WTC11 (cell line): ENCODE data around the gene KIAA0232. TPM values are rescaled to one million over a fixed set of nuclear protein-coding genes. Genes with fewer than 3 reads are reported as not detected.

Experiments used
- ATAC-seq: fragments of 200-7000 bp; cut with Tn5 transposase; 2 replicates; pipeline ENCODE4 v1.10.0; 2021; ENCODE audit warnings: mild to moderate bottlenecking, moderate library complexity
- CTCF ChIA-PET: fragments of 300-600 bp; sonication (Branson Sonifier 250); formaldehyde crosslinking; loops from one replicate; lab custom pipeline; 2021; ENCODE audit warnings: antibody characterized with exemption; lab: Charles Lee
- POLR2A ChIA-PET: fragments of 350-600 bp; sonication (Branson Sonifier 250); formaldehyde crosslinking; loops from one replicate; lab custom pipeline; 2021; ENCODE audit warnings: antibody characterized with exemption; lab: Charles Lee
- DNase-seq: peaks from one replicate; pipeline ENCODE4 v3.0.0; 2021; ENCODE audit warnings: low spot score
- H3K27ac Mint-ChIP-seq: 2 replicates; pipeline ENCODE4 v1.8.0; 2021; ENCODE audit warnings: mixed read lengths
- H3K27me3 Mint-ChIP-seq: 2 replicates; pipeline ENCODE4 v1.8.0; 2021; ENCODE audit warnings: low read depth, mild to moderate bottlenecking, moderate library complexity, mixed read lengths
- H3K36me3 Mint-ChIP-seq: 2 replicates; pipeline ENCODE4 v1.8.0; 2021; ENCODE audit warnings: mixed read lengths
- H3K4me1 Mint-ChIP-seq: 2 replicates; pipeline ENCODE4 v1.8.0; 2022; ENCODE audit warnings: mixed read lengths
- H3K4me3 Mint-ChIP-seq: 2 replicates; pipeline ENCODE4 v1.8.0; 2021; ENCODE audit warnings: mild to moderate bottlenecking, moderate library complexity, mixed read lengths
- H3K9me3 Mint-ChIP-seq: 2 replicates; pipeline ENCODE4 v1.8.0; 2021; ENCODE audit warnings: mixed read lengths
- ARID4B ChIP-seq: sonication (generic); formaldehyde crosslinking; IDR thresholded peaks from 2 replicates; pipeline ENCODE4 v1.8.0; 2023; ENCODE audit warnings: missing genetic modification reagents, mild to moderate bottlenecking, borderline replicate concordance
- ATF1 ChIP-seq: sonication (generic); formaldehyde crosslinking; IDR thresholded peaks from 2 replicates; pipeline ENCODE4 v1.8.1; 2023; ENCODE audit warnings: mild to moderate bottlenecking, moderate library complexity, missing genetic modification reagents
- ATF3 ChIP-seq: sonication (generic); formaldehyde crosslinking; conservative IDR thresholded peaks from 2 replicates; pipeline ENCODE4 v1.8.1; 2022; ENCODE audit warnings: mild to moderate bottlenecking, missing genetic modification reagents
- ELF4 ChIP-seq: sonication (generic); formaldehyde crosslinking; IDR thresholded peaks from 2 replicates; pipeline ENCODE4 v1.8.1; 2022; ENCODE audit warnings: low read depth, mild to moderate bottlenecking, moderate library complexity, missing genetic modification reagents
- ERG ChIP-seq: fragments of 250-450 bp; sonication (Bioruptor Pico); IDR thresholded peaks from 2 replicates; pipeline ENCODE4 v1.8.0; 2021; ENCODE audit warnings: mild to moderate bottlenecking
- FOXJ3 ChIP-seq: sonication (generic); formaldehyde crosslinking; IDR thresholded peaks from 2 replicates; pipeline ENCODE4 v1.9.0; 2021; ENCODE audit warnings: missing genetic modification reagents, mild to moderate bottlenecking, borderline replicate concordance
- FOXK1 ChIP-seq: sonication (generic); formaldehyde crosslinking; IDR thresholded peaks from 2 replicates; pipeline ENCODE4 v1.8.0; 2022; ENCODE audit warnings: mild to moderate bottlenecking, moderate library complexity, missing genetic modification reagents
- FOXP1 ChIP-seq: sonication (generic); formaldehyde crosslinking; IDR thresholded peaks from 2 replicates; pipeline ENCODE4 v1.8.0; 2022; ENCODE audit warnings: missing genetic modification reagents, mild to moderate bottlenecking, moderate library complexity, borderline replicate concordance
- HMGA2 ChIP-seq: fragments of 250-450 bp; sonication (Bioruptor Pico); IDR thresholded peaks from 2 replicates; pipeline ENCODE4 v1.4.0; 2021; ENCODE audit warnings: mild to moderate bottlenecking, moderate library complexity
- HMGXB4 ChIP-seq: sonication (generic); formaldehyde crosslinking; IDR thresholded peaks from 2 replicates; pipeline ENCODE4 v1.8.1; 2023; ENCODE audit warnings: mild to moderate bottlenecking, moderate library complexity, missing genetic modification reagents
- JAZF1 ChIP-seq: fragments of 250-450 bp; sonication (Bioruptor Pico); IDR thresholded peaks from 2 replicates; pipeline ENCODE4 v1.9.0; 2021; ENCODE audit warnings: moderate library complexity, mild to moderate bottlenecking, inconsistent platforms
- MAX ChIP-seq: sonication (generic); formaldehyde crosslinking; IDR thresholded peaks from 2 replicates; pipeline ENCODE4 v1.8.0; 2022; ENCODE audit warnings: mild to moderate bottlenecking, missing genetic modification reagents
- MLX ChIP-seq: sonication (generic); formaldehyde crosslinking; IDR thresholded peaks from 2 replicates; pipeline ENCODE4 v1.8.1; 2023; ENCODE audit warnings: mild to moderate bottlenecking, missing genetic modification reagents, moderate library complexity
- MYBL2 ChIP-seq: sonication (generic); formaldehyde crosslinking; IDR thresholded peaks from 2 replicates; pipeline ENCODE4 v1.8.1; 2023; ENCODE audit warnings: mild to moderate bottlenecking, moderate library complexity, missing genetic modification reagents
- NR3C1 ChIP-seq: sonication (generic); formaldehyde crosslinking; conservative IDR thresholded peaks from 2 replicates; pipeline ENCODE4 v1.8.1; 2023; ENCODE audit warnings: low read depth, mild to moderate bottlenecking, missing genetic modification reagents
- PREB ChIP-seq: sonication (generic); formaldehyde crosslinking; IDR thresholded peaks from 2 replicates; pipeline ENCODE4 v1.8.1; 2022; ENCODE audit warnings: mild to moderate bottlenecking, missing genetic modification reagents, moderate library complexity, borderline replicate concordance
- PRRX2 ChIP-seq: fragments of 250-450 bp; sonication (Bioruptor Pico); IDR thresholded peaks from 2 replicates; pipeline ENCODE4 v1.8.0; 2021; ENCODE audit warnings: mild to moderate bottlenecking
- TCF7 ChIP-seq: sonication (generic); formaldehyde crosslinking; IDR thresholded peaks from 2 replicates; pipeline ENCODE4 v1.8.0; 2022; ENCODE audit warnings: mild to moderate bottlenecking, low read depth, missing genetic modification reagents, moderate library complexity
- TEAD4 ChIP-seq: sonication (generic); formaldehyde crosslinking; IDR thresholded peaks from 2 replicates; pipeline ENCODE4 v1.8.0; 2022; ENCODE audit warnings: mild to moderate bottlenecking, missing genetic modification reagents
- ZBTB21 ChIP-seq: sonication (generic); formaldehyde crosslinking; IDR thresholded peaks from 2 replicates; pipeline ENCODE4 v1.8.1; 2023; ENCODE audit warnings: mild to moderate bottlenecking, missing genetic modification reagents, borderline replicate concordance
- ZNF219 ChIP-seq: sonication (generic); formaldehyde crosslinking; IDR thresholded peaks from 2 replicates; pipeline ENCODE4 v1.8.0; 2023; ENCODE audit warnings: missing genetic modification reagents, mild to moderate bottlenecking, borderline replicate concordance
- ZNF232 ChIP-seq: sonication (generic); formaldehyde crosslinking; IDR thresholded peaks from 2 replicates; pipeline ENCODE4 v1.8.0; 2022; ENCODE audit warnings: mild to moderate bottlenecking, missing genetic modification reagents
- ZSCAN18 ChIP-seq: fragments of 250-450 bp; sonication (Bioruptor Pico); IDR thresholded peaks from 2 replicates; pipeline ENCODE4 v2.1.2; 2022; ENCODE audit warnings: mild to moderate bottlenecking, moderate library complexity
- total RNA-seq: library from RNA; stranded (reverse); gene quantifications from 3 replicates; pipeline ENCODE4 v1.2.3, GENCODE V29; 2021

KIAA0232 gene
- total RNA-seq, 1 experiment from 2014 or later = 23.2 TPM

GRCh38 chr4:6923507-6923906 is 141.0 kb downstream of the KIAA0232 start:
- no peak for TF ChIP-seq ZSCAN18
- TF ChIP-seq ATF1 = no peak
- no peak for TF ChIP-seq PRRX2
- TF ChIP-seq MLX (CRISPR knock-in tag) = no peak
- TF ChIP-seq ARID4B (CRISPR knock-in tag) = no peak
- no peak for TF ChIP-seq HMGA2 (CRISPR knock-in tag)
- TF ChIP-seq TEAD4 (CRISPR knock-in tag) = no peak
- TF ChIP-seq ERG (CRISPR knock-in tag) = no peak
- TF ChIP-seq ATF3 (CRISPR knock-in tag) = no peak
- TF ChIP-seq MYBL2 = no peak
- no peak for TF ChIP-seq MAX (CRISPR knock-in tag)
- TF ChIP-seq ZNF219 = no peak
- TF ChIP-seq ZBTB21 = no peak
- no peak for TF ChIP-seq NR3C1
- TF ChIP-seq HMGXB4 = no peak
- POLR2A ChIA-PET = no interaction called here
- Mint-ChIP-seq H3K36me3 (peaks cover 19% of the 10 kb centered on the region), H3K9me3 (no peaks in the 10 kb centered on the region), H3K27ac (no peak overlapping the region), H3K4me1 (peaks cover 14% of the 10 kb centered on the region), H3K4me3 (no peak overlapping the region), H3K27me3 (no peaks in the 10 kb centered on the region)
- ATAC-seq (no peak), DNase-seq (no peak)
- CTCF ChIA-PET = interaction anchor here (0.8 to 1.1 kb wide), 2 partner anchors 10 to 12 kb away, joined by 3 read pairs; no protein-coding TSS in a partner anchor

- POLR2A ChIA-PET = no interaction called here
- peaks cover 19% of the 10 kb centered on the region for H3K36me3 Mint-ChIP-seq
- no peak for ATAC-seq
- no peak for TF ChIP-seq FOXP1 (CRISPR knock-in tag)
- TF ChIP-seq ZNF232 (CRISPR knock-in tag) = no peak
- TF ChIP-seq JAZF1 (CRISPR knock-in tag) = no peak
- TF ChIP-seq FOXJ3 (CRISPR knock-in tag) = no peak
- no peak for TF ChIP-seq TCF7 (CRISPR knock-in tag)
- no peak for TF ChIP-seq PREB (CRISPR knock-in tag)
- TF ChIP-seq ELF4 (CRISPR knock-in tag) = no peak
- no peak for TF ChIP-seq FOXK1 (CRISPR knock-in tag)
Measured at GRCh38 chr4:6924361-6924779, 141.8 kb downstream of the KIAA0232 start.

More at GRCh38 chr4:6924361-6924779, 141.8 kb downstream of the KIAA0232 start:
- CTCF ChIA-PET = no interaction called here
- peaks cover 14% of the 10 kb centered on the region for H3K4me1 Mint-ChIP-seq
- H3K9me3 Mint-ChIP-seq = no peaks in the 10 kb centered on the region
- no peak overlapping the region for H3K27ac Mint-ChIP-seq
- no peak for DNase-seq
- H3K27me3 Mint-ChIP-seq = no peaks in the 10 kb centered on the region
- H3K4me3 Mint-ChIP-seq = no peak overlapping the region
